ENCODE results near the gene SMIM12.

SMIM12 gene, protein sequence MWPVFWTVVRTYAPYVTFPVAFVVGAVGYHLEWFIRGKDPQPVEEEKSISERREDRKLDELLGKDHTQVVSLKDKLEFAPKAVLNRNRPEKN

DNA sequence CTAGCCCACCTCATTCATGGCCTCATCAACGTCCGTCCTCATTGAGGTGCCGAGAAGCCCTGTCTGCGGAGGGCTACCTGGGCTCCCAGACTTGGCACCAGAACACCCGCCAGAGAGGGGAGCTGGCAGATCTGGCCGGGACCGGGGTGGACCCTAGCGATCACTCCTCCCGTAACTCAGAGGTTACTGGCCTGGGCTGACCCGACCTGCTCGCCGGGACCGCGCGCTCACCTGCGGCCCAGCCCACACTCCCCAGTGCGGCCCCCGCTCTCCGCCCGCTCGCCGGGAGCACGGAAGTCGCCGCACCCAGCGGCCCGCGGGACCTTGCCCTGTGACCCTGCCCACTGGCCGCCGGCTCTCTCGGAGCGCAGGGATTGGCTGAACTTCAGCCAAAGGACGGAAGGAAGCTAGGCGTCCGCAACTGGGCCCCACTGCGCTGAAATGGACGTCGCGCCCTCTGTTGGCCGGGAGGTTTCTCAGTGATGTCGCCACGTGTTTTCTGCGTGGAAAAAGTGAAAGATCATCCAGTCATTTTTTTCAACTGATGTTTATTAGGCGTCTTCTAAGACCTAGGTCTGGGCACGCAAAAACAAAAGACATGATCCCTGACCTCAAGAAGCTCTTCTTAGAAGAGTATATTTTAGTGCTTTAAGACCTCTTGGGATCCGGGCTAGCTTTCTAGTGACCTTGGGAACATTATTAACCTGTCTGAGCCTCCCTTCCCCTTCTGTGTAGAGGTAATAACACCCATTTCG, at the start of gene SMIM12:
SMIM12 (minus strand) TSS at position 304 of the 755 bp plus-strand sequence. CDS start 3,772 bp downstream, outside the sequence.
- DNase-seq (ENCODE audit: low read depth in 2 of 2), result peak; percentile 89

DNA sequence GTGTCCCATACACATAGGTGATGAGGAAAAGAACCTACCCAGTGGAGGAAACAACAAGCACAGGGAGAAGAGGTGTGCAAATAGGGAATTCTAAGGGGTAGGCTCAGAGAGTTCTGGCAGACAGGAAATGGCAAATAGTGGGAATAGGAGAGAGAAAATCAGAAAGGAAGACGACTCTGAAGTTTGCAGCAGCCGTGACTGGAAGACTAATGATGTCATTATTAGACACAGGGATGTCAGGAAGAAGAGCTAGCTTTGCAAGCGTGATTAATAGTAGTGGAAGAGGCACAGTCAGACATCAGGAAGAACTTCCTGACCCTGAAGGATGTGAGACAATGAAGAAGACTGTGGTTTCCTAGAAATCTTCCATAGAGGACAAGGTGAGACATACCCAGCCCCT, 48.8 kb upstream of the SMIM12 start:
- DNase-seq (ENCODE audit: low read depth in 2 of 2), result no peak

DNA sequence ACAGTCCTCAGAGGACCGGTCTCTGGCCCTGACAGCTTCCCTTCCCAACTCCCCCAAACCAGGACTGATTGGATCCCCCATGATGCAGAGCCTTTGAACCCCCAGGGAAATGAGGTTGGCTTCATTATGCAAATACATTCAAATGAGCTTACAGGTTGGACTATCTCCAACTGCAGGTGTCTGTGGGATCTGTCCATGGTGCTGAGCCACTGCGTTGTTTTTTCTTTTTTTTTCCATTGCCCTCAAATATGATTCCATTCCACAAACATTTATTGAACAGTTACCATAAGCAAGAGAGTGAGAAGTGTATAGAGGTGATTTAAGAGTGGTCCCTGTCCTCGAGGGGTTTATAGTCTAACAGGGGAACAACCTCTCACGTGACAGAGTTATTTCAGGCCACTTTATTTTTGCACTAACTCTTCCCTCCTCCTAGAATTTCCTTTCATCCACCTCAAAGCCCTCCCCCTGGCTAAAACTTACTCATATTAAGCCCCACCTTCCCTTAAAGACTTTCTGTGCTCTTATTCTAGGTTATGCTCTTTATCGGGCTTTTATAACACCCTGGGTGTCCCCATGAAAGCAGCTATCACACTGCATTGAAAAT, 48.0 kb upstream of the SMIM12 start:
- no peak for DNase-seq (ENCODE audit: low read depth in 2 of 2)

DNA sequence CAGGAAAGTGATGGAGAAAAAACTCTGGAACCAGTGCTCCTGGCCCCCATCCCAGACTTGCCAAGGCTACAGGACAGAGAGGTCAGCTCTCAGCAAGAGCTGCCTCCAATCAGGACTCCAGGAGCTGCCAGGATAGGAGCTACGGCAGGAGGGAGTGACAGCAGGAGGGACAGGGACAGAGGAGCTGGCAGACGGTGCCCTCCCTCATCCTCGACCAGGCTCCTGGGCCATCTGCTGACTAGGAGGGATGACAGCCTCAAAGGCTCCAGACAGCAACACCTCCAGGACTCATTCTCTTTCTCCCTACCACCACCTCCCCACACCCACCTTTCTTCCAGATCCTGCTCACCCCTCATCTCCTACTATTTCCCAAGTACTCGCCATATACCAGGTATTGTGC, 47.2 kb upstream of the SMIM12 start:
- no peak for DNase-seq (ENCODE audit: low read depth in 2 of 2)

DNA sequence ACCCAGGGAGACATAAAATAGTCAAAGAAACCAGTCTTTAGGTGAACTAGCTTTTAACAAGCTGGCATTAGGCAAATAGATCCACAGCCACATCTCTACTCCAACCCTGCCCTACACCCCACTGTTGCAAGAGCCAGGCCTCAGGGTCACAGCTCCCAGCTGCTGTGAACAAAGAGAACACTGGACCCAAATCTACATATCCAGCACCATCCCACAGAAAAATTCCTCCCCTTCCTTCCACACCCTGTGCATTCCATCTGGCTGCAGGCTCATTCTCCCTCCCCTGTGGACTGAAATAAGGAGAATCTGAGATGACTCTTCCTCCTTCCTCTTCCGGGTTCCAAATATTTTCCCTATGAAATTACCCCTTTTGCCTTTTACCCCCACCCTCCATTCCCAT, 46.7 kb upstream of the SMIM12 start:
- DNase-seq (ENCODE audit: low read depth in 2 of 2), result no peak

DNA sequence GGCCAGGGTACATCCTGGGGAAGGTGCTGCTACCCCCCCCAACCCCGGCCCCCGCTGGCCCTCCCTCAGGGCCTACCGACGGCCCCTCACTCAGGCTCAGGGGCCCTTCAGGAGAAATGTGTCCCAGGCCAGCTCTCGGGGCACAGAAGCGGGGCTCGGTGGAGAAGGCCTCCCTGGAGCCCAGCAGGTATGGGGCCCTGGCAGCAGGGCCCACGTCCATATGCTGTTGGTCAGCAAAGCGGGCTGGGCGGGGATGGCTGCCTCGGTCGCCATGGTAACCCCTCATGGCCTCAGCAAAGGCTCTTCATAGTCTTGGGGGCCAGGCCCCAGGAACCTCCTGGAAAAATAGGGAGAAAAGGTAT, 45.5 kb upstream of the SMIM12 start:
- DNase-seq (ENCODE audit: low read depth in 2 of 2), result no peak

DNA sequence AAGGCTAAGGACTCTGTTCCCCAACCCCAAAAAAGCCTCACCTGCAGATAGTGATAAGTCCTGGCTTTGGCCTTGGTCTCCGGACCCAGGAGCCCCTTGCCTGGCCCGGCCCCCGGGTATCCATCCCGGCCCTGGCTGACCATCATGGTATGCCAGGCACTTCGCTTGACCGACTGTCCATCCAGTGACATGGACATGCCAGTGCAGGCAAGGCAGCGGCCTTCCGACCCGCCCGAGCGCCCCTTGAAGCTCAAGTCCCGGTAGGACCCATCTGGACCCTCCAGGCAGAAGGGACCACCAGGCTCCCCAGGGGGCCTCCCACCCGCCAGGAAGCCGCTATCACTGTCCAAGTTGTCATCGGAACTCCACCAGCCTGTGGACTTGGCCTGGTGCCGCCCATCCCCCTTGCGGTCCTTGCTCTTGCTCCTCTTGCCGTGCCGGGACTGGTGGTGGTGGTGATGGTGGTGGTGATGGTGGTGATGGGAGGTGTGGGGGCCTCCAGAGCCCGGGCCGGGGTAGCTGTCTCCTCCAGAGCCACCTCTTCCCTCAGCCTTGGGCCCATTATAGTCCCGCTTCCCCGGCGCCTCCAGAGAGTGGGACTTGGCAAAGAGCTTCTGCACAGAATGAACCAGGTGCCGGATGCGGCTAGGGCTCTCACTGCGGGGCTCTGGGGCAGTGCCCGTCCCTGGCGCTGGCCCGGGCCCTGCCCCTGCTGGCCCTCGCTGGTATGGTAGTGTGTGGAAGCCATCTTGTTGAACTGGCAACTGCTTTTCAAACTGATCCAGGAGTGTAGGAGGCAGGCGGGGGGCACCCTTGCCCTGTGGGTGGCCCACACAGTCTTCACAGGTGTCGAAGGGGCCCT, 44.9 kb upstream of the SMIM12 start:
- no peak for DNase-seq (ENCODE audit: low read depth in 2 of 2)

DNA sequence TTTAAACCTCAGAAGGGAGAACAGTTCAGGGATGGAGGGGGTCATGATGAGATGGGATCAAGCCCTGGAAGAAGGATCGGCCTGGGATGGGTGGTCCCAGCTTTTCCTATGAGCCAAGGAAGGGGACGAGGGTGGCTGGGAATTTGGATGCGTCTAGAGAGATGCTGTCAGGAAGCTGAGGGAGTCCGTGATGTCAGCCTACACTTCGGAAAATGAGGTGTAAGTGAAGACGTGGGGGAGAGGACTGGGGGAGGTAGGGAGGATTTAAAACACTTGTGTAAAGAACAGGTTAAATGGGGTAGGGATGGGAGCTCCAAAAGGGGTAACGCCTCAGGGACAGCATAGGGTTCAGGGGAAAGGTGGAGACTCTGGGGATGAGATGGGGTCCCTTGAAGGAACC, 42.4 kb upstream of the SMIM12 start:
- no peak for DNase-seq (ENCODE audit: low read depth in 2 of 2)

DNA sequence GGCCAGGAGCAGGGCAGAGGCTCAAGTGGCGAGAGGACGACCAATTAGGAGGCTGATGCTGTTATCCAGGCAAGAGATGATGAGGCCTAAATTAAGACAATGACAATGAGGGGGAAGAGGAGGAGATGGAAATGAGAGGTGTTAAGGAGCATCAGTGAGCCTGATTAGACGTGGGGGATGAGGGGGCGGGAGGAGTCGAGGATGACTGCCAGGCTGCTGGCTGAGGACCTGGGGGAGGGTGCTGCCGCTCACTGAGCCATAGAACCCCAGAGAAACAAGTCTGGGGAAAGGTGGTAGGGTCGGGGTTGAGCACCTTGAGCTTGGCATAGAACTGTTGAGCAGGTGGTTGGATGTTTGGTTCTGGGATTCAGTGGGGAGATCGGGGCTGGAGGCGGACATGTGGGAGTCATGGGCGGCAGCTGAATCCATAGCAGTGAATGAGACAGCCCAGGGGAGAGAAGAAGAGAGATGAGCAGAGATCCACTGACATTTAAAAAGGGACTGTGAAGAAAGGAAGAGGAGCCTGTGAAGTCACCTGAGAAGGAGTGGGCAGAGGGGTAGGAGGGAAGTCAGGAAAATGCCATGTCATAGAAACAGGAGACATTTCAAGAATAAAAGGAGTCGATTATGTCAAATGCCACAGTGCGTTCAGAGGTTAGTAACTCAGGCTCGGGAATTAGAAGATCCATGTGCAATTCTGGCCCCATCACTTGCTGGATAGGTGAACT, 41.4 kb upstream of the SMIM12 start:
- no peak for DNase-seq (ENCODE audit: low read depth in 2 of 2)

DNA sequence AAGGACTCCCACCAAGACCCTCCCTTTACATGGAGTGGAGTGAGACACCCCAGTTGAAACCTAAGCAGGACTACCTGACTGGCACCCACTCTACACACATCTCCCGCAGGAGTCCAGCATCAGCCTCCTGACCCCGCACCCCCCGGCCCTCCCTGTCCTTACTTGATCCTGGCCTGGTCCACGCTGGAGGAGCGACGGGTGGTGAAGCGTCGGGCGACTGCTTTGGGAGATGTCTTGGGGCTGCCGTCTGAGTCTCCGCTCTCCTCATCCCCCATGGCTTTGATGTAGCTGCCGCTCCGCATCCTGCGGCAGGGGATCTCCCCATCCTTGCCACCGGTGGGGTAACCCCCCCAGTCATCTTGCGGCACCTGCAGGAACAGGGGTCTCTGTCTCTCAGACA, 40.4 kb upstream of the SMIM12 start:
- DNase-seq (ENCODE audit: low read depth in 2 of 2), result no peak

DNA sequence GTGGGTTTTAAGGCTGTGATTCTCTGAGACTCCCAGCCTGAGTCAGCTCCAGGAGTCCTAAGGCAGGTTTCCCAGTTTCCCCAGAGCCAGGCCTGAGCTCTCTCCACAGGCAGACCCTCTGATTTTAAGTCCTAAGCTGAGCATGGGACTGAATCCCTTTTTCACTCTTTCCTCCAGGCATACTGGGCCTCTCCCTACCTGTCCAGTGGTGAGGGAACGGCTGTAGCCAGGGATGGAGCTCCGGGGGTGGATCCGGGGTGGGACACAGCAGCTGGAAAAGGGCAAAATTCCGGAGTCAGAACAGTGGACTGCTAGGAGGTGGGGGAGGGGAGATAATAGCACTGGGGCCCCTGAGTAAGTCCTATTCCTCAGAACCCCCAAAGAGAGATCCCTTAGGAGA, 39.9 kb upstream of the SMIM12 start:
- DNase-seq (ENCODE audit: low read depth in 2 of 2), result no peak

DNA sequence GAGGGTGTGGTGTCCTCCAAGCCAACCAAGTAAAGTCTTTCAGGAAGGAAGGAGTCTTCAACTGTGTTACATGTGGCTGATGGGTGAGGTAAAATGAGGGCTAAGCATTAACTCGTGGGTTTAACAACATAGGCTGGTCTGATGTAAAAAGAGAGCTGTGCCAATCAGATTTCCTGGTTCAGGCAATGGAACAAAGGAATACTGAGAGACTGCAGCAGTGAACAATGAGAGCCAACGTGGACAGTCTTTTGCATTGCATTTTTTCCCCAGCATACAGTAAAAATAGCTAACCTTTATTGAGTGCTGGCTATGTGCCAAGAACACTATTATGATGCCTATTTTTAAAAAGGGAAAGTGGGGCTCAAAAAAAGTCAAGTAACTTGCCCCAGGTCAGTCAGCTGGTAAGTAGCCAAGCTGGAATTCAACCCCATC, 38.8 kb upstream of the SMIM12 start:
- no peak for DNase-seq (ENCODE audit: low read depth in 2 of 2)

DNA sequence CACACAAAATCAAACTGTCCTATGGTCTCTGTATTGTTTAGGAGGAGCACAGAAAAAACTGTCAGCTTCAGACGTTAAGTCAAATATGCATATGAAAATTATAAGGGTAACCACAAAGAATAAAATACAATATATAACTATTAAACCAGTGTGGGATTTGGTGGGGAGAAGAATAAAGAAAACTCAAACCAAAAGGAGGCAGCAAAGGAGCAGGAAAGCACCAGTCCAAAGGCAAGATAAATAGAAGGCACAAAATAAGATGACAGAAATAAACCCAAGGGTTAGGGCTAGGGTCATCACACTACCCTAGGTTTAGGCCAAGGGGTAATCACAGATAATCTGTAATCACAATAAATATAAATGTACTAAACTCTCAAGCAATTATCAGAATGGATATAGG, 37.1 kb upstream of the SMIM12 start:
- DNase-seq (ENCODE audit: low read depth in 2 of 2), result no peak

DNA sequence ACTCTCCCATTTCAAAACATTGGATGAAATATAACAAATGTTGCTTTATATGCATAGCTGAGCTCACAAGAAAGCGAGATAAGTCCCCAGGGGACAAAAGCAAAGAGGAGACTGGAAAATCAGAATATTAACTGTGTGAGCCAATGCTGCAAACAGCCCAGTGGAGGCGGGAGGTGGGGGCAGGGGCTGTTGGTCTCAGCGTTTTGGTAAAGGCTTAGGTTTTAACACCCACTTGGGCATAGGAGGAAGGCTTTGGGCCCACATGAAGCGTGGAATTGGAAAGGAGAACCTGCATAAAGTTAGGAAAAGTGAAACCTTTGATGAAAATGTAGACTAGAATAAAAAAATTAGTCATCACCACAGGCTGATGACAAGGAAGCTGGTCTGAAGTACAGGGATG, 30.2 kb upstream of the SMIM12 start:
- no peak for DNase-seq (ENCODE audit: low read depth in 2 of 2)

DNA sequence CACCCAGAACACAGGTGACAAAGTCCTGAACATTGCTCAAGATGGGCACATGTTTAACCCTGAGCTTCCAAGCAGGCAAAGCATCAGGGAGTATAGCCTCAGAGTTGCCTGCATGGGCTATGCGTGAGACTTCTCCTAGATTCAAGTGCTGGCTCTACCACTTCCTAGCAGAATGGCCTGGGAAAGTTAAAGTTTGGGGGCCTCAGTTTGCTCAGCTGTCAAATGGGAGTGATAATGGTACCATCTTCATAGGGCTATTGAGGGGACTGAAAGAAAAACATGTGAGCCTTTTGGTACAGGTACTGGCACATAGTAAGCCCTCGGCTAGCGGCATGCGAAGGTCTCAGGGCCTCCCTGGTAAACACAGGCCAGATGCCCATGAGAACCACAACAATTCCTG, 28.0 kb upstream of the SMIM12 start:
- DNase-seq (ENCODE audit: low read depth in 2 of 2), result no peak

DNA sequence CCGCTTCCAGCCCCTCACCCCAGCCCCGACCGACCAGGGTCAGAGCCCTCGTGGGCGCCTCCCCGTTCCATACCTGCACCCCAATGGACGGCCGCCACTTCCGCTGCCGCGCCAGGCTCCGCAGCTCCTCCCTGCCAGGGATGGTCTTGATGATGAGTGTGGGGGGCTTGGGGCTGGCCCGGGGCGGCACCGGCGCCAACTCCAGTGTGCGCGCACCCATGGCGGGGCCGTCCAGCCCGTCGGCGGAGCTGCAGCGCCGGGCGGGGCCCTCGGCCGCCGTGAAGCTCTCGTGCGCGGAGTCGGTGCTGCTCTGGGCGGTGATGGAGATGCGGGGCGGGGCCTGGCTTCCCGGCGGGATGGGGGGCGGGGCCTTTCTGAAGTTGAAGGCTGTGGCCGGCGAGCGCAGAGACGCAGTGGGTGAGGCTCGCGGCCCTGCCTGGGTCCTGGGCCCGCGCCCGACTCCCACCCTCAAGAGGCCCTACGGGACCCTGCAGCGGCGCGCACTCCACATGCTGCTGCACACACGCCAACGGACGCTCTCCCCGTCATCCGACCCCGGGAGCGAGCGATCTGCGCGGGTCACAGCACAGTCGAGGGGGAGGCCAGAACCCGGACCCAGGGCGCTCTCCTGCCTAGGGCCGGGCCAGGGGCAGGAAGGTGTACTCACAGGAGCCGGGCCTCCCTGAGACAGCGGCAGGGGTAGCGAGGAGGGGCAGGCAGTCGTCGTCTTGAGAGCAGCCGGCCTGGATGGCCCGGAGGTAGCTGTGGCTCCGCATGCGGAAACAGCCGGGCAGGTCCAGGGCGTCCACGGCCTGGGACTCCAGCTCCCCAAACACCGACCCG, 26.1 kb upstream of the SMIM12 start:
- peak in 1 of 2 donors; percentile 45 for DNase-seq (ENCODE audit: low read depth in 2 of 2)

DNA sequence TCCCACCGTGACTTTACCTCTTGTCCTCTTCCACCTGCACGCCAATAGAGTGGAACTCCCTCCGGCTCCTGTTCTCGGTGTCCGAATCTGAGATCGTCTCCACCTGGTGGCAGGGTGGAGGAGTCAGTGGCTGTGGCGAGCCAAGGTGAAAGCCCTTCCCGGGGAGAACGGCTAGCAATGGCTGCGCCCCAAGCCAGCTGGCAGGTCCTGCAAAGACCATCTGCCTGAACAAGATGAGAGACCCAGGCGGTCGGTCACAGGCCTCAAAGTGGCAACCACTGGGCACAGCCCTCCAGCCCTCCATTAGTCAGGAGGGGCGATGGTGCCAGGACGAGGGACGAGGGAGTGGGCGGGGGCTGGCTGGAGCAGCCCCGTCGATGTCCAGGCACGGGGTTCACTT, 25.4 kb upstream of the SMIM12 start:
- no peak for DNase-seq (ENCODE audit: low read depth in 2 of 2)

DNA sequence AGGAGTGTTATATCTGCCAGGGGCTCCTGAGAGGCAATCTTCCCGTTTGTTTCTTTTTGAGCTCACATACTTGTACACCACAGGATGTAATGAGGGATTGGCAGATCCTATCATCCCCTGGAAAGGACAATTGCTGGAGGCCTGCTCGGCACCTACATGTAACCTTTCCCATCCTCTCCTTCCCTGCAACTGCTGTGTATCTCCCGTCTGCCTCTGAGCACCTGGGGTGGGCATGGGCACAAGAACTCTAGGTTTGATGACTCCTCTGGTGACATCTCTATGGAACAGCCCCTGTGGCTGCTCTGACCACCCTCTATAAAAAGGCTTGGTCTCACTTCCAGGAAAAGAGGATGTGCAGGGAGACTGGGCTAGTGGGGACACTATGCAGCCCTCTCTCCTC, 25.0 kb upstream of the SMIM12 start:
- DNase-seq (ENCODE audit: low read depth in 2 of 2), result no peak

DNA sequence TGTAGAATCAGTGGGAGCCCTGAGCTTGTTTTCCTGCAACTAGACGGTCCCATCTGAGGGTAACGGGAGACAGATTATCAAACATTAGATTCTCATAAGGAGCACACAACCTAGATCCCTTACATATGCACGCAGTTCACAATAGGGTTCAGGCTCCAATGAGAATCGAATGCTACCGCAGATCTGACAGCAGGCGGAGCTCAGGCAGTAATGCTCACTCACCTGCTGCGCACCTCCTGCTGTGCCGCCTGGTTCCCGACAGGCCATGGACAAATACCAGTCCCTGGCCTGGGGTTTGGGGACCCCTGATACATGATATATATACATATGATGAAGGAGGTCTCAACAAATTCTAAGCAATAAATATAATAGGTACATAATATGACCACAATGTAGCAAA, 19.7 kb upstream of the SMIM12 start:
- no peak for DNase-seq (ENCODE audit: low read depth in 2 of 2)

DNA sequence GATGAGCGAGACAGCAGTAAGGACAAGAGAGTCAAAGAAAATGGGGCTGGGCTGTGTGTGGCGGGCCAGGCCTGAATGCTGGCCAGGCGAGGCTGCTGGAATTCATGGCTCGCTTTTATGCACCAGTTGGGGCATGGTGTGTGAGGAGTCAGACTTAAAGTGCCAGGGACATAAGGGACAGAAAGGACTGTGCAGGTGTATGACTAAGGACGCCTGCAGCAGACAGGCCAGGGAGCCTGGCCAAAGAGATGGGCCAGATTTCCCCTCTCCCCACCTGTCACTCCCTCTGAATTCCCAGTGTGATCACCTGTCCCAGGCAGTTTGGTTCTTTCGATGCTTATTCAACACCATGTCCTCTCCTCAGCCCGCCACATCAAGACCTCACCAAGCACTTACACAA, 16.9 kb upstream of the SMIM12 start:
- no peak for DNase-seq (ENCODE audit: low read depth in 2 of 2)

Data from stimulated activated CD8-positive, alpha-beta memory T cell treated with anti-CD3 and anti-CD28 coated beads, Interleukin-7, amount 100 ng/mL, for 4 hours (primary cell).